ENCODE results near the gene ZDHHC14.

The ZDHHC14 gene

DNA sequence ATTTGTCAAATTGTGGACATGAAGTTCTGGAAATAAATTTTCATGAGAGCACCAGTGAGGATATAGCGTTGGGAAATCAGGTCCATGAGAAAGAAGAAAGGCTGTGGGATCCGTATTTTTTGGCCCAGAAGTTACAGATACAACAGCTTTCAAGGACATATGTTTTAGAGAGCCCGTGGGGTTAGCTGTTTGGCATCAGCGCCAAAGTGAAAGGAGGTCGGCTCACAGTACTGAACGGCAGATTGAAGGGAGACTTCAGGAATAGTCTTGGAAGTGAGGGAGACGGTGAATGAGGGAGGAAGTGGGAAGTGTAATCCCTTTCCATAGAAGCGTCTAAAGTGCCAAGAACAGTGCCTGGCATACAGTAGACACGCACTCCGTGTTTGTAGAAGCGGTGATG, 31.8 kb downstream of the ZDHHC14 start:
- H3K4me3 ChIP-seq (replicated peaks in 1 of 2; ENCODE audit: low read depth in 2 of 2, low read length in 2 of 2) = no peak overlapping the region
- no peak for DNase-seq (ENCODE audit: low read depth in 2 of 2)
- TF ChIP-seq, protein P1, sequence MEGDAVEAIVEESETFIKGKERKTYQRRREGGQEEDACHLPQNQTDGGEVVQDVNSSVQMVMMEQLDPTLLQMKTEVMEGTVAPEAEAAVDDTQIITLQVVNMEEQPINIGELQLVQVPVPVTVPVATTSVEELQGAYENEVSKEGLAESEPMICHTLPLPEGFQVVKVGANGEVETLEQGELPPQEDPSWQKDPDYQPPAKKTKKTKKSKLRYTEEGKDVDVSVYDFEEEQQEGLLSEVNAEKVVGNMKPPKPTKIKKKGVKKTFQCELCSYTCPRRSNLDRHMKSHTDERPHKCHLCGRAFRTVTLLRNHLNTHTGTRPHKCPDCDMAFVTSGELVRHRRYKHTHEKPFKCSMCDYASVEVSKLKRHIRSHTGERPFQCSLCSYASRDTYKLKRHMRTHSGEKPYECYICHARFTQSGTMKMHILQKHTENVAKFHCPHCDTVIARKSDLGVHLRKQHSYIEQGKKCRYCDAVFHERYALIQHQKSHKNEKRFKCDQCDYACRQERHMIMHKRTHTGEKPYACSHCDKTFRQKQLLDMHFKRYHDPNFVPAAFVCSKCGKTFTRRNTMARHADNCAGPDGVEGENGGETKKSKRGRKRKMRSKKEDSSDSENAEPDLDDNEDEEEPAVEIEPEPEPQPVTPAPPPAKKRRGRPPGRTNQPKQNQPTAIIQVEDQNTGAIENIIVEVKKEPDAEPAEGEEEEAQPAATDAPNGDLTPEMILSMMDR (IDR thresholded peaks at IDR 0.05; ENCODE audit: low read depth, low read length) = no peak

DNA sequence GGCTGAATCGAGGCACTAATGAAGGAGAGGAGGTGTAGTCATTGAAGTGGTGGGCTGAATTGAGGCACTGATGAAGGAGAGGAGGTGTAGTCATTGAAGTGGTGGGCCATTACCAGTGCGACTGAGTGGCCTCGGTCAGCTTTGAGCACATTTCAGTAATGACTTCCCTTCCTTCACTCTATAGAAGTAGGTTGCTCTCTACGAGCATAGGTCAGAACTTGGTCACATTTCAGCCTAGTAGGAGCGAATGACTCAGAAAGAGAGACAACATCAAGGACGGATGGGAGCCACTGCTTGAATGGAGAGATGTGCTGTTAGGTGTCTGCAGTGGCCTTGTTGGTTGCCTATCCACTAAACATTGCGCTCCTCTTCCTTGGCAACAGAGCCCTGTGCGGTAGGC, 39.5 kb downstream of the ZDHHC14 start:
- TF ChIP-seq, protein P1 (IDR thresholded peaks at IDR 0.05; ENCODE audit: low read depth, low read length) = no peak
- no peak for DNase-seq (ENCODE audit: low read depth in 2 of 2)

DNA sequence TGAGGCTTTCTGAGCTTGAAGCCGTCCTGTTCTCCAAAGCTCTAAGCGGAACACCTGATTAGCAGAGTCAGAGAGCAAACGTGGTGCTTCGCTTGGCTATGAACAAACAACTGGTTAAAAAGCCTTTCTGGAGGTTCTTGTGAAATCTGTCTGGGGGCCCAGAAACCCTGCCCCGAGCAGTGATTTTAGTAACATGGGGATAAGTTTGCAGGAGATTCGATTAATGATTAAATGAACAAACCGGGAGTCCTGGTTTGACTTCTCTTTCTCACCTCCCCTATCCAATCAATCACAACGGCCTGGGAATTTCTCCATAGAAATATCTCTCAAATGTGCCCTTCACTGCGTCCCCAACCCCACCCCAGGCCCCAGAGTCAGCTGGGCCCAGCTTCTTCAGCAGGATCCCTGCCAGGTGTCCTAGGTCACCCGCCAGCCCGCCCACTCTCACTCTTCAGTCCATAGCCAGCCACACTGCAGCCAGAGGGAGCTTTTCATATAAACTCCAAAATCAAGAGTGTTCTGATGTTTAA, 43.6 kb downstream of the ZDHHC14 start:
- DNase-seq (ENCODE audit: low read depth in 2 of 2) = no peak
- no peak overlapping the region for H3K4me3 ChIP-seq (replicated peaks in 1 of 2; ENCODE audit: low read depth in 2 of 2, low read length in 2 of 2)
- TF ChIP-seq, protein P1 (IDR thresholded peaks at IDR 0.05; ENCODE audit: low read depth, low read length) = no peak

More for the DNA sequence above, 39.5 kb downstream of the ZDHHC14 start:
- no peak overlapping the region for H3K4me3 ChIP-seq (replicated peaks in 1 of 2; ENCODE audit: low read depth in 2 of 2, low read length in 2 of 2)

DNA sequence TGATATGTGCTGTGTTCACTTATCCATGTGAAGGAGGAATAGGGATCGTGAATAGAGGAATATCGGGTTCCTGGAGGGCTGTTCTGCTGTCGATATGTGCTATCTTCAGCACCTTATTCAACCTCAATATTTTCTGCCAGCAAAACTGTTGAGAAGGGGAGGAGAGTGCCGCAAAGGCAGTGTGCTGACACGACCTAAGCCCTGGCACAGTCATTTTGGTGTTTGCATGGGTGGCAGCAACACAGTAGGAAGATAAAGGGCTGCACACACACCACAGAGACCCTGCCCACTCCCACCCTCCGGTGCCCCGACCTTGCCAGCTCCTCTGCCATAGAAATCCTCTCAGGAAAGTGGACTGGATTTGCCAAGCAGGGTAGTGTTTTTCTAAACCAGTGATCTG, 47.0 kb downstream of the ZDHHC14 start:
- TF ChIP-seq, protein P1 (IDR thresholded peaks at IDR 0.05; ENCODE audit: low read depth, low read length) = no peak
- no peak overlapping the region for H3K4me3 ChIP-seq (replicated peaks in 1 of 2; ENCODE audit: low read depth in 2 of 2, low read length in 2 of 2)
- no peak for DNase-seq (ENCODE audit: low read depth in 2 of 2)

DNA sequence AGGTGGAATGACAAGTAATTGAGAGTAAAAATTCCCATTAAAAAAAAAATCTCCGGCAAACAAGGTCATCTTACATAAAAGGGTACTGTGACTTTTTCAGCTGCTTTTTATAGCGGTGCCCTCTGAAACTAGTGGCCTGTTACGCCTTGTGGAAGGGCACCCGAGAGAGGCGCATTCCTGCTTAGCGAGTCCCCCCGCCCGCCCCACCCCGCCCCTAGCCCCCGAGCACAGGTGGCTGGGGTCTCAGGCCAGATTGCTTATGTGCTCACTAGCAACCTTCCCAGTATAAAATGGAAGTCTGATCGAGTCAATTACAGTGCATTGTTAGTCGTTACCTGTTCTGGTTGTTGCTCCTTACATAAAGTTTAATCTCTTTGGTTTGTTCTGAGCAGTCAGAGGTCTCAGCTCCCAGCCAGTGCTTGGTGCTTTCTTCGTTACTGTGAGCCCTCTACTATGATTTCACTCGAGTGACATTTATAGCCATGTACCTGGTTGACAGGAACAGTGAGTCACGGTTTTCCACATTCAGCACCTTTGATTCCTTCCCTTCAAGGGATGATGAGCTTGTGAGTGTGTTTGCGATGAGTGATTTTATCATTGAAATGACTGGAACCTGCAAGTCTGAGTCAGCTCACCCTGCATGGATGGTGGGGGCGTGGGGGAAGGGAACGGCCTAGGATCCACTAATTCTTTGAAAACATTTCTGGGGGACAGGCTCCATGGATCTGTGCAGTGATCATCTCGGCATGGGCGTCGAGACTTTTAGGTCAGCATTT, 47.6 kb downstream of the ZDHHC14 start:
- TF ChIP-seq, protein P1 (IDR thresholded peaks at IDR 0.05; ENCODE audit: low read depth, low read length) = no peak

DNA sequence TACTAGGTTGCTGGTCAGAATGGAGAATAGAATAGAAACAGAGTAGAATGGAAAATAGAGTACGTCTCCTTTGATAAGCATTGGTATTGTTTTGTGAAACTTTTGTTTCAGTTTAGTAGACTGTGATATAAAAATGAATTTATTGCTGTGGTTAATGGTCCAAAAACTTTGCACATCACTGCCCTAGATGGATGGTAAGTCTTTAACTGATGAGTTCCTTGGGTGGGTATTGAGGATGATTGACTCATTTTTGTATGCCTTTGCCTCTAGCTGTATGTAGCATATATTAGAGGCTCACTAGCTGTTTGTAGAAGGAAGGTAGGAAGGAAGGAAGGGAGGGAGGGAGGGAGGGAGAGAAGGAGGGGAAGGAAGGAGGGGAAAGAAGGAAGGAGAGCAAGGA, 48.3 kb downstream of the ZDHHC14 start:
- TF ChIP-seq, protein P1 (IDR thresholded peaks at IDR 0.05; ENCODE audit: low read depth, low read length) = no peak
- no peak for DNase-seq (ENCODE audit: low read depth in 2 of 2)
- H3K4me3 ChIP-seq (replicated peaks in 1 of 2; ENCODE audit: low read depth in 2 of 2, low read length in 2 of 2) = no peak overlapping the region

More for the DNA sequence above, 47.6 kb downstream of the ZDHHC14 start:
- DNase-seq (ENCODE audit: low read depth in 2 of 2) = no peak
- no peak overlapping the region for H3K4me3 ChIP-seq (replicated peaks in 1 of 2; ENCODE audit: low read depth in 2 of 2, low read length in 2 of 2)

Data from cardiac fibroblast (primary cell).